ENCODE measurements around the gene KANSL2.
"Not testable (repeated sequence)": the region's sequence is repeated elsewhere in the genome, so short reads cannot be mapped to it uniquely, and the experiment has no call there.

KANSL2 gene, protein sequence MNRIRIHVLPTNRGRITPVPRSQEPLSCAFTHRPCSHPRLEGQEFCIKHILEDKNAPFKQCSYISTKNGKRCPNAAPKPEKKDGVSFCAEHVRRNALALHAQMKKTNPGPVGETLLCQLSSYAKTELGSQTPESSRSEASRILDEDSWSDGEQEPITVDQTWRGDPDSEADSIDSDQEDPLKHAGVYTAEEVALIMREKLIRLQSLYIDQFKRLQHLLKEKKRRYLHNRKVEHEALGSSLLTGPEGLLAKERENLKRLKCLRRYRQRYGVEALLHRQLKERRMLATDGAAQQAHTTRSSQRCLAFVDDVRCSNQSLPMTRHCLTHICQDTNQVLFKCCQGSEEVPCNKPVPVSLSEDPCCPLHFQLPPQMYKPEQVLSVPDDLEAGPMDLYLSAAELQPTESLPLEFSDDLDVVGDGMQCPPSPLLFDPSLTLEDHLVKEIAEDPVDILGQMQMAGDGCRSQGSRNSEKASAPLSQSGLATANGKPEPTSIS

DNA sequence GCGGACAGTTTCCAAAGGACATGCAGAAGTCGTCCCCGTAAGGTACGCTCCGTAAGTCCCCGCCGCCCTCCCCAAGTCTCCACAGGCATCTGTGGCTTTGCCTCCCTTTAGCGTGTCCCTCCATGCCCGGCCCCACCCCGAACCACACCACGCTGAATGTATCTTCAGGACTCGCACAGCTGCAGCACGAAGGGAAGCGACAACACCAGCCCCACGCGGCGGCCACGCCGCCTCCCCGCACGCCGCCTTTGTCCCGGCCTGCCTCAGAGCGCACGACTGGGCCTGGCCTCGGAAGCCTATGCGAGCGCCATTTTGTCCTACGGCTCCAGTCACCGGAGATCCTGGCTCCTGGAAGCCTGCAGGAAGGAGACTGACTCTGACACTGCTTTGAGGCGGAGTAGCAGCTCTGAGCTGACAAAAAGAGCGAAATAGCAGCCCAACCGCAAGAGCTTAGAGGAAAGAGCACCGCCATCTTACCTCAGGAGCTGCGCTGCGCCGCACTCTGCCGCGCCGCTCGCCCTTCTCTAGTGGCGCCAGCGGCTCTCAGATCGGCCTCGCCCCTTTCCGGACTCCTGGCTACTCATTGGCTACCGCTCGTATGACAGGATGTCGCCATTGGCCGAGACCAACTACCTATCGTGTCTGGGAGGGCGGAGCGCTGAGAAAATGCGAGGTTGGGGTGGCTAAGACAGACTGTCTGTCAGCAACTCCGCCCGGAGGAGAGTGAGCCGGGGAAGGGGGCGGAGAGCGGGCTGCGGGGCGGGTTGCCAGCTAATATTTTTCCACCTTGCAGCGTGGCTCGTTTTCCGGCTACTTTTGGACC, at the start of gene KANSL2:
Gene KANSL2 (minus strand): TSS at position 529 of the 823 bp plus-strand sequence. CDS start 606 bp downstream, outside the sequence.
- peak; percentile 93 for DNase-seq (ENCODE audit: low read depth)

DNA sequence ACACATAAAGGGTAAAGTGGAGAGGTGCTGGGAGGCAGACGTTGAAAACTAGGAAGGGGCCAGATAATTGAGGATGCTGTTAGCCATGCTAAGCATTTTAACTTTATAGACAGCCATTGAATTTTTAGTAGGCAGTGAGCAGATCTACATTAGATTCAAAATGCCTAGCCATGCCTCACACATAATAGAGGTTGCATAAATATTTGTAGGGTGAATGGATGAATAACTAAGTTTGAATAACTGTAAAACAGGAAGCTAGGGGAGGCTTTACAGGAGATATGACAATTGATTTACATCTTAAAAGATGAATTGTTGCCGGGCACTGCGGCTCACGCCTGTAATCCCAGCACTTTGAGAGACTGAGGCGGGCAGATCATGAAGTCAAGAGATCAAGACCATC, 46.8 kb upstream of the KANSL2 start:
- DNase-seq (ENCODE audit: low read depth) = no peak

DNA sequence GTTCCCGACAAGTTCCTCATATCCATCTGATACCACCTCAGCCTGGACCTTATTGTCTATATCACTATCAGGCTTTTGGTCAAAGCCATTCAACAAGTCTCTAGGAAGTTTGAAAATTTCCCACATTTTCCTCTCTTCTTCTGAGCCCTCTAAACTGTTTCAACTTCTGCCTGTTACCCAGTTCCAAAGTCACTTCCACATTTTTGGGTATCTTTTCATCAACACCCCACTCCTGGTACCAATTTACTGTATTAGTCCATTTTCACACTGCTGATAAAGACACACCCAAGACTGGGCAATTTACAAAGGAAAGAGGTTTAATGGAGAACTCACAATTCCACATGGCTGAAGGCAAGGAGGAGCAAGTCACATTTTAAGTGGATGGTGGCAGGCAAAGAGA, 38.7 kb upstream of the KANSL2 start:
- not testable (repeated sequence) for DNase-seq (ENCODE audit: low read depth)

DNA sequence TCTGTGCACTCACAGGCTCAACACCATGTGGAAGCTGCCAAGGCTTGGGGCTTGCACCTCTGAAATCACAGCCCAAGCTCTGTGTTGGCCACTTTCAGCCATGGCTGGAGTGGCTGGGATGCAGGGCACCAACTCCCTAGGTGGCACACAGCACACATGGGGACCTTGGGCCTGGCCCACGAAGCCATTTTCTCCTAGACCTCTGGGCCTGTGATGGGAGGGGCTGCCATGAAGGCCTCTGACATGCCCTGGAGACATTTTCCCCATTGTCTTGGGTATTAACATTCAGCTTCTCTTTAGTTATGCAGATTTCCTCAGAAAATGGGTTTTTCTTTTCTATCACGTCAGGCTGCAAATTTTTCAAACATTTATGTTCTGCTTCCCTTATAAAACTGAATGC, 38.1 kb upstream of the KANSL2 start:
- not testable (repeated sequence) for DNase-seq (ENCODE audit: low read depth)

DNA sequence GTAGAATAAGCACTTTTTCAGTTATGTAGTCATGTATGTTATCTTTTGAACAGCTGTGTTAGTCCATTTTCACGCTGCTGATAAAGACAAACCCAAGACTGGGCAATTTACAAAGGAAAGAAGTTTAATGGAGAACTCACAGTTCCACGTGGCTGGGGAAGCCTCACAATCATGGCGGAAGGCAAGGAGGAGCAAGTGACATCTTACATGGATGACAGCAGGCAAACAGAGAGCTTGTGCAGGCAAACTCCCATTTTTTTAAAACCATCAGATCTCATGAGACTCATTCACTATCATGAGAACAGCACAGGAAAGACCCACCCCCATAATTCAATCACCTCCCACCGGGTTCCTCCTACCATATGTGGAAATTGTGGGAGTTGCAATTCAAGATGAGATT, 37.0 kb upstream of the KANSL2 start:
- not testable (repeated sequence) for DNase-seq (ENCODE audit: low read depth)

DNA sequence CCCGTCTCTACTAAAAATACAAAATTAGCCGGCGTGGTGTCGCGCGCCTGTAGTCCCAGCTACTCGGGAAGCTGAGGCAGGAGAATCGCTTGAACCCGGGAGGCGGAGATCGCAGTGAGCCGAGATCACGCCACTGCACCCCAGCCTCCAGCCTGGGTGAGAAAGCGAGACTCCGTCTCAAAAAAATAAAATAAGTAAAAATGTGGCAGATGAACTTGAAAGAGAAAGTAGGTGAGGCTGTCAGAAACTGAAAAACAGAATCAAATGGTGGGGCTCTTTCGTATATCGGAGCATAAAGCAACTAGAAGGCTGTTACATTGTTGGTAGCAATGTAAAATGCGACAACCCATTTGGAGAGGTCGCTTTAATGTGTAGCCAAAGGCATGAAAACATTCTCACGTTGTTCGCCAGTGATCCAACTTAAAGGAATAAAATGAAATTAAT, 35.2 kb upstream of the KANSL2 start:
- no peak for DNase-seq (ENCODE audit: low read depth)

DNA sequence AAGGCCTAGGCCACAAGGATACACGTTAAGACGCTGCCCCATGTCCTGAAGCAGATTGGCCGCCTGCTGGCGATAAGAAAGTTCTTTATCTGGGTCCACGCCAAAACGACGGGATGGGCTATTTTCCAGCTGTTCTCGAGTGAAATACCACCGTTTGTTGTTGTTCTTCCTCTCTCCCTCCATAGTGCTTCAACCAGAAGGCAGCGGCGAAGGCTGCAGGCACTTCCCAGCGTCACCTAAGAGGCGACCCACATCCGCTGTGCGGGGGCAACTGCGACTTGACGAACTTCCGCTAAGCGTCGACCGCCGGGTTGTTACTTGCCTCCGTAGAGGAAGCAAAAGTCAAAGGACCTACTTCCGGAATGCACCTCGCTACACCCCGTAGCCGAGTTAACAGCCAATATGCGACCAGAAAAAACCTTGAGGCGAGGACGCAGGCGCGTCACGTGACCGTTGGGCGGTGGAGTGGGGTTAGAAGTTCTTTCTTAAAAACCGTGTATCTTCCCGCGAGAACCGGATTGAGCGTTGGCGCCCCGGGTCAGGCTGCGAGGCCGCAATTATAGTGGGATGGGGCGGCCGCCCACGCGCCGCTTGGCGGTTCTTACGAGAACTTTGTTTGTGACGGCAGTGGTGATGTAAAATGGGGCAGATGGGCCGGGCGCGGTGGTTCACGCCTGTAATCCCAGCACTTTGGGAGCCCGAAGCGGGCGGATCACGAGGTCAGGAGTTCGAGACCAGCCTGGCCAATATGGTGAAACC, 34.6 kb upstream of the KANSL2 start, which contains the start of gene CCNT1:
Gene CCNT1 (minus strand): TSS at position 215 of the 759 bp plus-strand sequence. CDS start 32 bp downstream, at position 183.
- DNase-seq (ENCODE audit: low read depth) = peak; percentile 96

DNA sequence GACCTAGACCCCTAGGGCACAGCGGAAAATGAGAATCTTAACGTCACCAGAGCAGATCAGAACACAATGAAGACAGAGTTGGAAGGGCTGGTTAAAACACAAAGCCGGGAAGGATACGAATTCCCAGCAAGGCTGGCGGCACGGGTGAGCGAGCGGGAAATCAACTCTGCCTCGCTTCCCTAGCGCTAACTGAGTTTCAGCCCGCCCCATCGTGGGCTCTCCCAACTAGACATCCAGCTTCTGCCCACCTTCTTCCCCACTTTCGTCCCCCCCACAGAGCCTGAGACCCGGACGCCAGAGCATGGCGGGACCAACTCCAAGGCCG, 34.1 kb upstream of the KANSL2 start:
- peak; percentile 1 for DNase-seq (ENCODE audit: low read depth)

DNA sequence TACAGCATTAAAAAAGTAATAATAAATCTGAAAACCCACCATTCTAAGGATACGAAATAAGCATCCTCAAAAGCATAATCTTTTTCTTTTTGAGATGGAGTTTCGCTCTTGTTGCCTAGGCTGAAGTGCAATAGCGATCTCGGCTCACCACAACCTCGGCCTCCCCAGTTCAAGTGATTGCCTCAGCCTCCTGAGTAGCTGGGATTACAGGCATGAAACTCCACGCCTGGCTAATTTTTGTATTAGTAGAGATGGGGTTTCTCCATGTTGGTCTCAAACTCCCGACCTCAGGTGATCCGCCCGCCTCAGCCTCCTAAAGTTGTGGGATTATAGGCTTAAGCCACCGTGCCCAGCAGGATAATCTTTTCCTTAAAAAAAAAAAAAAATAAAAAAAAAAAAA, 30.2 kb upstream of the KANSL2 start:
- no peak for DNase-seq (ENCODE audit: low read depth)

DNA sequence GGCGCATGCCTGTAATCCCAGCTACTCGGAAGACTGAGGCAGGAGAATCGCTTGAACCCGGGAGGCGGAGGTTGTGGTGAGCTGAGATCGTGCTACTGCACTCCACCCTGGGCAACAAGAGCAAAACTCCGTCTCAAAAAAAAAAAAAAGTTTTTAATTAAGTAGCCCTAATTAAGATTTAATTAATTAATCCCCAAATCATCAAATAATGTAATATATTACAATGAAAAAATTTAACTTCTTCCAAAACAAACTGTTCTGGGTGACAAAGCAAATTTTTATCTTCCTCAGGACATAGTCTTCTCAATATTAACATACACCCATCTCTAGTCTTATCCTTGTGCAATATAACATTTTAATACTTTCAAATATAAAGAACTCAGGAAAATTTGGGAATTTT, 16.8 kb upstream of the KANSL2 start:
- not testable (repeated sequence) for DNase-seq (ENCODE audit: low read depth)

DNA sequence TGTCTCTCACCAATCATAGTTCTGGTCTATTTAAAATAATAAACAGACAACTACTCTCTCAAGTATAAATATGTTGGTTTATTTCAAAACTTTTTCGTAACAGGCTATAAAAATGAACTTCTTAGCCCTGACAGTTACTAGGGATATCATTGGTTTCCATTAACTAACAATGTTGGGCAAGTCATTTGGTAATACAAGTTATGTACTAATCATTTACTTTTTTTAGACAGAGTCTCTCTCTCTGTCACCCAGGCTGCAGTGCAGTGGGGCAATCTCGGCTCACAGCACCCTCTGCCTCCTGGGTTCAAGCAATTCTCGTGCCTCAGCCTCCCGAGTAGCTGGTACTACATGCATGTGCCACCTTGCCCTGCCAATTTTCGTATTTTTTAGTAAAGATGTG, 14.6 kb upstream of the KANSL2 start:
- DNase-seq (ENCODE audit: low read depth) = no peak

DNA sequence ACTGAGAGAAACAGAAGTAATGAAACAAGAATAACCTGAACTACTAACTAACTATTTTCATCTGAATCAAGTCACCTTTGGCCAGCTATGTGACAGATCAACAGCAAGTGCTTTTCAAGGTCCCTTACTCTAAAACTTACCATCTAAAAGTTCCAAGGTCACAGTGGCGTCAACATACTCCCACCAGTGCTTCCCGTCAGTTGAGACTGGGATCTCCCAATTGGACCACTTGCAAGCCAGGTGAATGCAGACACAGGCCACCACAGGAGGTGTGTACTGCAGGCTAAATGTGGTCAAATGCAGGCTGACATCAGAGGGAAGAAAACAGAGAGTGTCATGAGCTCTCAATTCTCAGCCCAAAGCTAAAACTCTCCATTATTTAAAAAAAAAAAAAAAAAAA, 13.8 kb upstream of the KANSL2 start:
- no peak for DNase-seq (ENCODE audit: low read depth)

DNA sequence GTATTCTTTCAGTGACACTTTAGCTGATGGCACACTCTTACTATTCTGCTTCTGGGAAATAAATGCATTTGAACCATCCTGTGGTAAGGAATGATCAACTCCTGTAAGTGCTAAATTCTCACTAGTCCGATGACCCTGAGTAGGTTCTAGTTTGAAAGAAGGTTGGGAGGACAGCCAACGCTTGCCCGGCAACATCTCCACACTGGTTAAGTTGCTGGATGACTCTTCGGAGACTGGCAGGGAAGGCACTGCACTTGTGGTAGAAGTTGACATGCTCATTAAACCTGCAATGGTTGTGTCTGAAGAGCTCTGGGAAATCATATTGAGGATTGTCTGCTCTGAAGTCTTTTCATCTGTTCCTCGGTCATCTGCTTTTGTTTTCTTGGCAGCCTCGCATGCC, 12.0 kb upstream of the KANSL2 start:
- no peak for DNase-seq (ENCODE audit: low read depth)

DNA sequence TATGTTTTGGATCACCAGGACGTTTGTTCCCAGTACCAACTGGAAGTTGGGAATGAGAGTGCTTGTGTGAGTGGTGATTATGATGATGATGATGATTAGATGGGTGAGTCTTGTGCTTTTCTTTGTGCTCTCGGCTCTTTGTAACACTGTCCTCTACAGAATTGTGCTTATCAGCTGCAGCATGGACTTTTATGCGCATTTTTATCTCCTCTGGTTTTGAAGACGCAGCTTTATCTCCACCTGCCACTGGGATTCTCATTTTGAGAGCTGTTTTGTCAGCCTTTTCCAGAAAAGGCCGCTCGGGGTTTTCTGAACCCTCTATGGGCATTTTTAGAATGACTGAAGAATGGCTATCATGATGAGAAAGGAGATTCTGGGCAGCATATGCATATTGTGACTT, 11.5 kb upstream of the KANSL2 start:
- no peak for DNase-seq (ENCODE audit: low read depth)

DNA sequence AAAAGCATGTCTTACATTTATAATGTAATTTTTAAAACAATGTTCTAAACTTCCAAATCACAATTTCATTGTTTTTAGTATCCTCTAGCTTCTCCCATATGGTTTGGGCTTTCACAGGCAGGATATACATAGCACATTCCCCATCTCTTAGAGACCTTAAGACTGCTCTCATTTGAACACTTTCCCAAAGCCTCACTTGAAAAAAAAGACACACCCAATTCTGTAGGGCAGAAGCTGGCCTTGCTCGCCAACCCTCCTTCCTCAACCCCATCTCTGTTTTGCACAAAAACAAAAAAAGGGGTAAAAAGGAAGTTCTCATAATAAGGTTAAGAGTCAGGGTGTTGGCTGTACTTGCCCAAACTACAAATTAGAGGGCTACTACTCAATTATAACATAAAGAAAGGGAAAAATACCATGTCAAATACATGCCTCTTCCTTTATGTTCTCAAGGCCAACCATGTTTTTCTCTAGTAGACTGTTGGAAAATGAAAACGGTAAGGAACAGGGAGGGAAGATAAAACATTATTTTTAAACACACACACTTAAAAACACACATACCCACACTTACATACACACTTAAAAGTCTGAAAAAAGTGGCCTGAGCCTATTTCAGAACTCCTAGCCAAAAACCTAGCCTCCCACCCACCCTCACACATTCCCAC, 9.9 kb upstream of the KANSL2 start:
- DNase-seq (ENCODE audit: low read depth) = no peak

DNA sequence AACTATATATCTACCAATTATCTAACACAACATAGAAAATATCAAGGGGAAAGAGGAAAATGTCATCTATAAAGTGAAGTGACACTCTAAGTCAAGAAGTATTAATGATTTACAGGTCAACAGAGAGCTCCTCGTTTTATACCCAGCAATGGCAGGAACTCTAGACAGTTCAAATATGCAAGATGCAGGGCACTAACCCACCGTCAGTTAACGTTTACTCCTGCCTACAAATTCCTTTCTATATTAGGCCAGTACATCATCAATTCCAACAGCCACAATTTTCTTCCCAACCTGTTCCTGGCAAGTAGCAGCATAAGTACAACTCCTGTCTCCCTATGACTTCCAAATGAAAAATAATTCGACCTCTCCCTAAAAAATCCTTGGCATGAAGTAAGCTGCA, 9.0 kb upstream of the KANSL2 start:
- no peak for DNase-seq (ENCODE audit: low read depth)

DNA sequence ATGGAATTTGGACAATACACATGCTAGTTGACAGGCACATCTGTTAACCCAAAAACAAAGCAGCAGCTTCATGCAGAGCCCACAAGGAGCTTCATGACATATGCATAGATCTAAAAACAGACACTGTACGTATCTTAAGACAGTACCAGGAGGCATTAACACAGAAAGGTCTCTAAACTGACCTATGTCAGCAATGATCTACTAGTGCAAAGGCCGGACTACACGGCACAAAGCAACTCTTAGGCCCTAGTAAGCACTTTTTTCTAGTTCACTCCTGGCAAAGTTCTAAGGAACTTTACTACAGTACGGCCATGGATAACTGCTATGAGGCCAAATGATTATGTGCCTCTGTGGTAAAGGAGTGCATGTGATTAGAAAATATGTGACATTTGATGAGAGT, 8.4 kb upstream of the KANSL2 start:
- no peak for DNase-seq (ENCODE audit: low read depth)

DNA sequence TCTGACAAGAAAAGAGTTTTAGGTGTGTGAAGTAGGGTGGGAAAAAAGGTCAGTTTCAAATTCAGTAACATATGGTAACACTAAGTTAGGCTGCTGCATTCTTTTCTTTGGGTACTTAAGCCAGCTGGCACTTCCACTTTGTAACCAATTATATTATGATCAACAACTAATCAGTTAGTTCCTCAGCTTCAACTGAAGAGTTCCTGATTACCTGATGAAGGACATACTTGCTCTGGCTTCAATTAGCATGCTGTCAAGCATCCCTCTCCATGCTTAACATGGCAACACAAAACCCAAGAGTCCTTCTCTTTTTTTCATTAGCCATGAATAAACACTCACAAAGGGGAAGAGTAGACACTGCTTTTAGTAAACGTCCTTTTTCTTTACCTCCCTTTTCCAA, 6.8 kb upstream of the KANSL2 start:
- DNase-seq (ENCODE audit: low read depth) = no peak

DNA sequence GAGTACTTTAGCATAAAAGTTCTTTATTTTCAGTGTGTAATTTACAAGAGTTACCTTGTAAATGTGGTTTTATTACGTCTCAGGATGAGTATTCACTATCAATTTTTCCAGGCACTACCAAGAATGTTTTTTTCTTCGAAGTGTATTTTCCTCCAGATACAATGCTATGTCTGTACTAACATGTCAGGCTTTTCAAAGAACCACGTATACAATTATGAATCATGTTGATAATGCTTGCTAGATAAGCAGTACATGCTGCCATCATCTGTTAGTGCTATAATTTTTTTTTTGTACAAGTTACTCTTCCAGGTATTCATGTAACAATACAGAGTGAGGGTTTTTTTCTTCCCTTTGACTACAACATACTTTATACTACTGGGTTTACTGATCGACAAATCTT, 5.6 kb upstream of the KANSL2 start:
- DNase-seq (ENCODE audit: low read depth) = no peak

DNA sequence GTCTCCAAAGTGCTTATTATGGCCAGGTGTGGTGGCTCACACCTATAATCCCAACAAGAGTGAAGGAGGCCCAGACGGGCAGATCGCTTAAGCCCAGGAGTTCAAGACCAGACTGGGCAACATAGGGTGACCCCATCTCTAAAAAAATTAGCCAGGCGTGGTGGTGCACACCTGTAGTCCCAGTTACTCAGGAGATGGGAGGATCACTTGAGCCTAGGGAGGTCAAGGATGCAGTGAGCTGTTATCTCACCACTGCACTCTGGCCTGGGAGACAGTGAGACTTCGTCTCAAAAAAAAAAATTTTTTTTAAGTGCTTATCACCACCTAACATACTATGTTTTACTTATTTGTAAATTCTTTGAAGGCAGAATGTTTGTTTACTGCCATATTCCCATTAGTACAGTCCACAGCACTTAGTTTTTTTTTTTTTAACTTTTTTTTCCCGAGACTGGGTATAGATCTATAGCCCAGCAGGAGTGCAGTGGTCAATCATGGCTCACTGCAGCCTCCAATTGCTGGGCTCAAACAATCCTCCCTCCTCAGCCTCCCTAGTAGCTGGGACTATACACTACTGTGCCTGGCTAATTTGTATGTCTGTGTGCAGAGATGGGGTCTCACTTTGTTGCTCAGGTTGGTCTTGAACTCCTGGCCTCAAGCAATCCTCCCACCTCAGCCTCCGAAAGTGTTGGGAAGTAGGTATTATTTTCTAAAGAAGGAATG, 4.7 kb upstream of the KANSL2 start:
- DNase-seq (ENCODE audit: low read depth) = no peak

DNA sequence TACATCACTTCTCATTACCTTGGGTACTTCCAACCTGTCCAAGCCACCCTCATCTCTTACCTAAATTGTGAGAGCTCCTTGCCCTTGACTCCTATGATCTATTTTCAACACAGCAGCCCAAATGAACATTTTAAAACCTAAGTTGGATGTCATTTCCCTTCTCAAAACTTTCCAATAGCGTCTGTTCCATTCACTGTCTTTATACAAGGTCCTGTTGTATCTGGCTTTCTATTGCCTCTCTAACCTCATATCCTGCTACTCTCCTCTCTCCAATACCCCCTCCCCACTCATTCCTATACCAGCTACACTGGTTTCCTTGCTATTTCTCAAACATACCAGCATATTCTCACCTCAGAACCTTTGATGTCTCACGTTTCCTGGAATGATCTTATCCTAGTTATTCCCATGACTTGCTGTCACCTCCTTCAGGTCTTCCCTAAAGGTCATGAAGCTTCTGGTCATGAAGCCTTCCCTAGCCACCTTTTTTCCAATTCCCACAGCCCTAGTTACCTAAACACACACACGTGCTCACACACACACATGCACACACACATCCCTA, 4.1 kb upstream of the KANSL2 start:
- DNase-seq (ENCODE audit: low read depth) = no peak
